Motor neuron (in vitro differentiated cells): ENCODE results near the gene DPP9. TPM values are rescaled to one million over a fixed set of nuclear protein-coding genes. Genes with fewer than 3 reads are reported as not detected.

Experiments
- ATAC-seq, 8 experiments: fragments of 200-7000 bp; cut with Tn5 transposase; replicated peaks in 6 of 8; 2 replicates each; pipeline ENCODE4 v1.8.0; 2021; ENCODE audit warnings: mild to moderate bottlenecking in 8 of 8, moderate library complexity in 8 of 8
- H3K27ac ChIP-seq, 2 donors: fragments of 250-450 bp; sonication (Bioruptor Pico); 2 replicates each; pipeline ENCODE4 v1.9.0; 2021; ENCODE audit warnings: antibody characterized with exemption in 2 of 2, mild to moderate bottlenecking in 2 of 2, moderate library complexity in 1 of 2
- H3K4me1 ChIP-seq, 2 donors: fragments of 250-450 bp; sonication (Bioruptor Pico); replicated peaks in 1 of 2; 2 replicates each; pipeline ENCODE4 v1.6.1; 2021; ENCODE audit warnings: antibody characterized with exemption in 2 of 2, mild to moderate bottlenecking in 2 of 2, moderate library complexity in 1 of 2
- H3K4me3 ChIP-seq, 5 donors: fragments of 250-450 bp; sonication (Bioruptor Pico); 2 replicates each; pipeline ENCODE4 v1.9.0; 2021; ENCODE audit warnings: antibody characterized with exemption in 5 of 5, mild to moderate bottlenecking in 5 of 5, moderate library complexity in 4 of 5
- WGBS, 10 experiments: fragments of 450-650 bp; shearing (Covaris generic); methylation state at CpG; one replicate each; pipeline ENCODE4 v1.0.0; 2022; 5-methylcytosine and 5-hydroxymethylcytosine counted together
- in situ Hi-C, 9 experiments: fragments of 400-800 bp; cut with MboI; loops; one replicate each; pipeline ENCODE4 v1.15.0; 2021; ENCODE audit warnings: low sequenced_read_pairs in 9 of 9, low pct_unique_long_range_greater_than_20kb in 2 of 9; ENCODE audit not compliant: unreplicated experiment in 9 of 9
- total RNA-seq, 8 experiments: library from RNA; unstranded; fragments of 300-600 nt; gene quantifications; 2 replicates each; pipeline versions ENCODE4 v1.2.3 to v1.2.4, GENCODE V29; 2022

DPP9 gene
- total RNA-seq, 8 experiments from 2014 or later, result 12.5 to 49.3 (median 21.2) TPM

DNA sequence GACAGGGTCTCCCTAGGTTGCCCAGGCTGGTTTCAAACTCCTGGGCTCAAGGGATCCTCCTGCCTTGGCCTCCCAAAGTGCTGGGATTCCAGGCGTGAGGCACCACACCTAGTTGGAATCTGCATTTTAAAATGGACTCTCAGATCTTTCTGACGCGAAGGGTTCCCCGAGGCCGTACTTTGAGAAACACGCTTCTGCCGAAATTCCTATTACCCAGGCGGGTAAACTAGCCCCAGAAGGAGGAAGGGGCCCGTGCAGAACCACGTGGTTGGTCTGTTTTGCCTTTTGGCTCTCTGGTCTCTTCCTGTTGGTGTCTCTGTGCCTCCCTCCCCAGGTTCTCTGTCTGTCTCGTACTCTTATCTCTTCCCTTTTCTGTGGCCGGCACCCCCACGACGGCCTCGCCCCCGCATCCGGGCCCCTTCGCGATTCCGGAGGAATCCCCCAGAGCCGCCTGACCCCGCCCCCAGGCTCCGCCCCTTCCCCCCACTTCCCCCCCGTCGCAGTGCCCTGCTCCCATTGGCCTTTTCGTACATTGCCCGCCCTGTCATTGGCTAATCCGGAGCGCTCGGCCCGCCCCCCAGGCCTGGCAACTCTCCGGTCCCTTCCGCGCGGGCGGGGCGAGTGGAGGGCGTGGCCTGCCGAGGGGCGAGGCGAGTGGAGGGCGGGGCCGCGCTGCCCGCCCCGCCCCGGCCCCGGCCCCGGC lies 84.7 kb downstream of the DPP9 start, which contains the start of gene TNFAIP8L1:
Gene TNFAIP8L1, plus strand, starts transcription at position 689 of the 703 bp plus-strand sequence. CDS start 12,354 bp downstream, outside the sequence.
- ATAC-seq, result peak; percentile 76 to 92 (median 87)
- H3K27ac ChIP-seq, result peak within 1 kb of the TSS in 1 of 2 donors; percentile 4
- in situ Hi-C loops, result loop anchor here in 4 of 9 experiments (10.0 to 25.0 kb wide), 2 partner anchors 64 to 377 kb away; no protein-coding TSS in a partner anchor
- peak within 1 kb of the TSS; percentile 40 to 65 (median 48) for H3K4me3 ChIP-seq
- peaks cover 0 to 13% of the 10 kb centered on the region in 2 donors for H3K4me1 ChIP-seq
- 0 to 27% (median 3%) methylated on average over 1 to 14 of the region's 49 CpGs; no CpG with 5 or more reads in 1 of the 10 experiments for WGBS, 10 experiments

DNA sequence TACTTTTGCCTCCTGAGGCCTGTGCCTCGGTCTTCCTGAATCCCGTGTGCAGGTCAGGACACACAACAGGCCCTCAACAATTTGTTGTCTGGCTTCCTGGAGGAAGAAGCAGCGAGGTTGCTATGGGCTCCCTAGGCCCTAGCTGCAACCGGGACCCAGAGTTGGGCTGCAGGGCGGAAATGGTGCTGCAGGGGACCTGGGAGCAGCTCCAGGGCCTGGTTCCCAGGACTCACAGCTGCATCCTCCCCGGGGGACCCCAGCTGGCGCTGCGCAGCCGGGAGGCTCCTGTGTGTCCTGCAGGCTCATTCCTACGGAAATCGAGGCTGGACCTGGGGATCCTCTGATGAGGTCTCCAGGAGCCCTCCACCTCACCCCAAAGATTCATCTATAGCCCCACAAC lies 85.3 kb downstream of the DPP9 start:
- WGBS, 10 experiments, result 36 to 96% (median 80%) methylated on average over 2 to 9 of the region's 11 CpGs; no CpG with 5 or more reads in 3 of the 10 experiments
- peaks cover 0 to 13% of the 10 kb centered on the region in 2 donors for H3K4me1 ChIP-seq
- no peak overlapping the region for H3K4me3 ChIP-seq
- no peak overlapping the region for H3K27ac ChIP-seq
- in situ Hi-C loops, result loop anchor here in 4 of 9 experiments (10.0 to 25.0 kb wide), 2 partner anchors 64 to 376 kb away; no protein-coding TSS in a partner anchor
- ATAC-seq, result no peak

- H3K4me3 ChIP-seq, result no peak overlapping the region
- in situ Hi-C loops, result loop anchor here in 4 of 9 experiments (10.0 to 25.0 kb wide), 2 partner anchors 62 to 374 kb away; no protein-coding TSS in a partner anchor
- 61 to 100% (median 95%) methylated on average over 1 to 3 of the region's 8 CpGs; no CpG with 5 or more reads in 4 of the 10 experiments for WGBS, 10 experiments
- no peak for ATAC-seq
- H3K27ac ChIP-seq, result no peak overlapping the region
- H3K4me1 ChIP-seq, result peaks cover 0 to 13% of the 10 kb centered on the region in 2 donors
Observed at GRCh38 chr19:4636761-4637160, 86.9 kb downstream of the DPP9 start.

- Histone ChIP-seq H3K4me1 (peaks cover 0 to 13% of the 10 kb centered on the region in 2 donors), H3K27ac (peak overlapping the region in 1 of 2 donors; percentile 57), H3K4me3 (peak overlapping the region; percentile 25 to 41 (median 32))
- in situ Hi-C loops, result loop anchor here in 4 of 9 experiments (10.0 to 25.0 kb wide), 2 partner anchors 61 to 374 kb away; no protein-coding TSS in a partner anchor
- 0 to 4% methylated on average over 4 to 6 of the region's 43 CpGs; no CpG with 5 or more reads in 8 of the 10 experiments for WGBS, 10 experiments
- peak; percentile 1 to 60 (median 45) for ATAC-seq
Observed at GRCh38 chr19:4636151-4636717, 87.4 kb downstream of the DPP9 start.

DNA sequence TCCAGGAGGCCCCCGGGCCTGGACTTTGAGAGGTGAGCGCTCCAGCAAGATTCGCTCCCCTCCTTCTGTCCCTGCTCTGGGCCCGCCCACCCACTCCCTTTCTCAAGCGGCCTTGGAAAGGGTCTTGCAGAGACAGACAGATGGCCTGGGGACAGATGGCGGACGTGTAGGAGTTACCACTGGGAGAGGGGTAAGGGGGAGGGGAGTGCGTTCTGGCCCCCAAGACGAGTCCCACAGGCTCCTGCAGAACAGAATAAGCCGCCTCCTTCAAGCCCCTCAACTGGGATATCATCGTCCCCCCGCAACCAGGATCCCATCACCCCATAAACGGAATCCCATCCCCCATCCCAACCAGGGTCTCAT lies 87.9 kb downstream of the DPP9 start:
- H3K4me3 ChIP-seq, result peak overlapping the region; percentile 25 to 41 (median 32)
- H3K4me1 ChIP-seq, result peaks cover 0 to 13% of the 10 kb centered on the region in 2 donors
- 0 to 20% methylated on average over 1 to 2 of the region's 13 CpGs; no CpG with 5 or more reads in 8 of the 10 experiments for WGBS, 10 experiments
- H3K27ac ChIP-seq, result peak overlapping the region in 1 of 2 donors; percentile 57
- no peak for ATAC-seq
- in situ Hi-C loops, result loop anchor here in 4 of 9 experiments (10.0 to 25.0 kb wide), 2 partner anchors 61 to 373 kb away; no protein-coding TSS in a partner anchor

GRCh38 chr19:4633140-4633967 lies 90.3 kb downstream of the DPP9 start:
- Histone ChIP-seq H3K27ac (peak overlapping the region in 1 of 2 donors; percentile 2), H3K4me1 (peaks cover 0 to 7% of the 10 kb centered on the region in 2 donors), H3K4me3 (no peak overlapping the region)
- in situ Hi-C loops, result loop anchor here in 4 of 9 experiments (10.0 to 25.0 kb wide), 2 partner anchors 59 to 371 kb away; no protein-coding TSS in a partner anchor
- peak; percentile 57 to 75 (median 67) for ATAC-seq
- WGBS, 10 experiments, result 33 to 74% (median 63%) methylated on average over 1 to 4 of the region's 14 CpGs; no CpG with 5 or more reads in 5 of the 10 experiments

Other genes with a start within 250 kb of the DPP9 start
- 1 to 10 TPM in 2 of 8 experiments, under 1 TPM in 6; 0.11 to 1.1 (median 0.50) TPM for gene PLIN4, start 205.4 kb downstream of the DPP9 start, total RNA-seq
- 1 to 10 TPM in 3 of 8 experiments, under 1 TPM in 5; 0.36 to 2.6 (median 0.64) TPM for gene PLIN5, start 188.6 kb downstream of the DPP9 start, total RNA-seq
- under 1 TPM; 0.07 to 0.63 (median 0.22) TPM for gene LRG1, start 183.8 kb downstream of the DPP9 start, total RNA-seq
- 10 to 100 TPM in 4 of 8 experiments, 1 to 10 TPM in 3, under 1 TPM in 1; 0.56 to 35.1 (median 13.7) TPM for gene SEMA6B, start 164.2 kb downstream of the DPP9 start, total RNA-seq
- 1 to 10 TPM in 7 of 8 experiments, under 1 TPM in 1; 0.61 to 5.7 (median 2.6) TPM for gene TNFAIP8L1, start 84.3 kb downstream of the DPP9 start, total RNA-seq
- gene MYDGF, start 53.5 kb downstream of the DPP9 start, total RNA-seq, result 100 to 1,000 TPM in 1 of 8 experiments, 10 to 100 TPM in 7; 46.4 to 111 (median 69.0) TPM
- gene FEM1A, start 67.9 kb upstream of the DPP9 start, total RNA-seq, result 1 to 10 TPM; 1.6 to 5.3 (median 2.9) TPM
- gene TICAM1, start 107.9 kb upstream of the DPP9 start, total RNA-seq, result 1 to 10 TPM in 3 of 8 experiments, under 1 TPM in 5; 0.11 to 7.0 (median 0.72) TPM
- gene PLIN3, start 143.8 kb upstream of the DPP9 start, total RNA-seq, result 100 to 1,000 TPM in 1 of 8 experiments, 10 to 100 TPM in 4, 1 to 10 TPM in 3; 6.9 to 154 (median 22.1) TPM
- under 1 TPM in 2 of 8 experiments, not detected in 6; 0.22 to 0.33 TPM for gene ARRDC5, start 179.1 kb upstream of the DPP9 start, total RNA-seq
- gene UHRF1, start 185.7 kb upstream of the DPP9 start, total RNA-seq, result 10 to 100 TPM in 3 of 8 experiments, 1 to 10 TPM in 5; 1.4 to 62.9 (median 5.1) TPM
- gene KDM4B, start 245.3 kb upstream of the DPP9 start, total RNA-seq, result 10 to 100 TPM; 15.7 to 48.0 (median 33.0) TPM